Muscle layer of duodenum (tissue), 2 donors: ENCODE measurements around the gene MFNG.

ENCODE experiments used
- H3K27ac ChIP-seq: one replicate; pipeline ENCODE4 v1.7.0; 2013; ENCODE audit warnings: mild to moderate bottlenecking, low read length
- H3K27me3 ChIP-seq: one replicate; pipeline ENCODE4 v1.7.0; 2013; ENCODE audit warnings: low read depth, mild to moderate bottlenecking, control low read depth, low read length
- H3K36me3 ChIP-seq, 2 donors: one replicate each; pipeline ENCODE4 v1.7.0; 2013; ENCODE audit warnings: low read length in 2 of 2, control low read depth in 1 of 2, mild to moderate bottlenecking in 1 of 2; ENCODE audit not compliant: insufficient read depth in 2 of 2, control insufficient read depth in 1 of 2
- H3K4me1 ChIP-seq, 2 donors: one replicate each; pipeline ENCODE4 v1.7.0; 2013; ENCODE audit warnings: low read length in 2 of 2, mild to moderate bottlenecking in 2 of 2, control low read depth in 1 of 2, moderate library complexity in 1 of 2; ENCODE audit not compliant: insufficient read depth in 2 of 2, control insufficient read depth in 1 of 2
- H3K4me3 ChIP-seq, 2 donors: one replicate each; pipeline ENCODE4 v1.7.0; 2013; ENCODE audit warnings: low read length in 2 of 2, low read depth in 1 of 2, mild to moderate bottlenecking in 1 of 2
- H3K9me3 ChIP-seq, 2 donors: one replicate each; pipeline ENCODE4 v1.7.0; 2013; ENCODE audit warnings: low read length in 2 of 2, control low read depth in 1 of 2, mild to moderate bottlenecking in 1 of 2; ENCODE audit not compliant: control insufficient read depth in 1 of 2
- donor health status: healthy.

Gene MFNG

DNA sequence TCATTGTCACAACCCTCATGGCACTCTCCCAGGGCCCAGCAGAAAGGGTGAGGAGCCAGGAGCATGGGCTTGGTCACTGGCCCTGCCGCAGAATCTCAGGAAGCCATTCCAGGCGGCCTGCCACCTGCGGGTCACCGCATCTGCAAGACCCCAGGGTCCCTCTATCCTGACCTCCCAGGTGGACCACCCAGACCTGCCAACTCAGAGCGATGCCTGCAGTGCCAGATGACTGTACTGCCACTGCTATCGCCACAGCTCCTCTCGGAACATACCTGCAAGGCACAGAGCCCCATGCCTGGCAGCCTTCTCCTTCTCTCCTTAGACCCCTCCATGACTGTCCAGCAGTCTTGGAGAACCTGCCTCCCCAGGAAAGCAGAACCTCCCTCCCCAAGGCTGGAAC, 32.5 kb downstream of the MFNG start:
- peaks cover 4% of the 10 kb centered on the region for H3K27me3 ChIP-seq
- H3K36me3 ChIP-seq = no peaks in the 10 kb centered on the region
- no peak overlapping the region for H3K27ac ChIP-seq

DNA sequence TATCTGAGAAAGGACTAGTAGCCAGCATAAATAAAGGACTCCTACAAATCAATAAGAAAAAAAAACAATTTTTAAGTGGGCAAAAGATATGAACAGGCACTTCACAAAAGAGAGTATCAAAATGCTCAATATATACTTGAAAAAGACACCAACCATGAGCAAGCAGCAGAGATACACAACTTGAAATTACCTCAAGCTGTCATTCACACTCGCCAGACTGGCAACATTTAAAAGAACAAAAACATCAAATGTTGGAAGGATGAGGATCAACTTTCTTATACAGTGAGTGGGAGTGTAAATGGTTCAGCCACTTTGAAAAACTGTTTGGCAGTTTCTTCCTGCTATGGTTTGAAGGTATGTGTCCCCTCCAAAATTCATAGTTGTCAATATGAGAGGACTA, 35.0 kb downstream of the MFNG start:
- H3K27me3 ChIP-seq = peaks cover 4% of the 10 kb centered on the region
- H3K36me3 ChIP-seq = no peaks in the 10 kb centered on the region
- peaks cover 0 to 3% of the 10 kb centered on the region in 2 donors for H3K4me1 ChIP-seq
- no peak overlapping the region for H3K4me3 ChIP-seq
- no peak overlapping the region for H3K27ac ChIP-seq
- H3K9me3 ChIP-seq = peaks cover 0 to 5% of the 10 kb centered on the region in 2 donors

More for the DNA sequence above, 32.5 kb downstream of the MFNG start:
- H3K4me1 ChIP-seq = peaks cover 0 to 3% of the 10 kb centered on the region in 2 donors
- H3K4me3 ChIP-seq = no peak overlapping the region
- H3K9me3 ChIP-seq = peaks cover 0 to 5% of the 10 kb centered on the region in 2 donors

- Histone ChIP-seq H3K4me1 (no peaks in the 10 kb centered on the region), H3K4me3 (no peak overlapping the region), H3K9me3 (peaks cover 0 to 5% of the 10 kb centered on the region in 2 donors), H3K27me3 (peaks cover 4% of the 10 kb centered on the region), H3K36me3 (no peaks in the 10 kb centered on the region), H3K27ac (no peak overlapping the region)
These were observed 36.7 kb downstream of the MFNG start for GRCh38 chr22:37449331-37450001.

GRCh38 chr22:37448516-37449127, 37.6 kb downstream of the MFNG start:
- no peaks in the 10 kb centered on the region for H3K36me3 ChIP-seq
- H3K4me1 ChIP-seq = no peaks in the 10 kb centered on the region
- H3K27me3 ChIP-seq = peaks cover 4% of the 10 kb centered on the region
- H3K4me3 ChIP-seq = no peak overlapping the region
- no peak overlapping the region for H3K27ac ChIP-seq
- H3K9me3 ChIP-seq = peaks cover 0 to 5% of the 10 kb centered on the region in 2 donors

DNA sequence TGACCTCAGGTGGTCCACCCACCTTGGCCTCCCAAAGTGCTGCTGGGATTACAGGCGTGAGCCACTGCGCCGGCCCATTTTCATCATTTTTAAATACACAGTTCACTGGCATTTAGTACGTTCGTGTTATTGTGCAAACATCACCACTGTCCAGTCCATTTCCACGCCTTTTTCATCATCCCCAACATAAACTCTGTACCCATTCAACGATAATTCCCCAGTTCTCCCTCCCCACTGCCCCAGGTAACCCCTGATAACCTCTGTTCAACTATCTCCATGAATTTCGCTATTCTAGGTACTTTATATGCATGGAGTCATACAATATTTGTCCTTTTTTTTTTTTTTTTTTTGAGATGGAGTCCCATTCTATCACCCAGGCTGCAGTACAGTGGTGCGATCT, 40.7 kb downstream of the MFNG start:
- Histone ChIP-seq H3K4me1 (no peaks in the 10 kb centered on the region), H3K27ac (no peak overlapping the region), H3K36me3 (no peaks in the 10 kb centered on the region), H3K27me3 (peaks cover 4% of the 10 kb centered on the region), H3K9me3 (peaks cover 6 to 9% of the 10 kb centered on the region in 2 donors), H3K4me3 (no peak overlapping the region)

DNA sequence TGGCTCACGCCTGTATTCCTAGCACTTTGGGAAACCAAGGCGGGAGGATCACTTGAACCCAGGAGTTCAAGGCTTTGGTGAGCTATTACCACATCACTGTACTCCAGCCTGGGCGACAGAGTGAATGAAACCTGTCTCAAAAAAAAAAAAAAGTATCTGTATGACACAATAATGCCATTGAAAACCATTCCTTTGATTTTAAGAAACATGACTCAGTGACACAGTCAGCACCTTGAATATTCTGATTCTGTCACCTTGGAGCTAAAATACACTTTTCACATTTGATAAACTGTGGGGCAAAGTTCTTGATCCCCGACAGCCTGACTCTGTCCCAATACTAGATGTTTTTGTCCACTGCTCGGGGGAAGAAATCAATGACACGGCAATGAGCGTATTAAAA, 42.2 kb downstream of the MFNG start:
- H3K4me3 ChIP-seq = no peak overlapping the region
- no peak overlapping the region for H3K27ac ChIP-seq
- no peaks in the 10 kb centered on the region for H3K4me1 ChIP-seq
- no peaks in the 10 kb centered on the region for H3K36me3 ChIP-seq
- no peaks in the 10 kb centered on the region for H3K27me3 ChIP-seq
- peaks cover 9 to 11% of the 10 kb centered on the region in 2 donors for H3K9me3 ChIP-seq

DNA sequence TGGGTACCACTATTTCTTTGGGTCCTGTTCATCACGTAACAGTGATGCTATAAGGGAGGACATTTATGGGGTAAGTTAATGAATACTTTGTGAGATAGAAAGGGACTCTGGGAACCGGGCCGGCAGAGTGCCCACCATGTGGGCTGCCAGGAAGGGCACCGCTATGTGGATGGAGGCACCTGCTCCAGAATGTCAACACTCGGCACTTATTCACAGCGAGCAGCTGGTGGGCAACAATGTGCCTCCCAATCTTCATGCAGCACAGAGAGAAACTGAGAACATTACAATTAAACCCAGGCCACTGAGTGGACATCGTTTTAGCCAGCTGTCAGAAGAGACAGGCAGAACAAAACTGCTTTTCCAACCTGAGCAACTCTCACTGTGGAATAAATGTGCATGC, 43.1 kb downstream of the MFNG start:
- Histone ChIP-seq H3K9me3 (peaks cover 9 to 11% of the 10 kb centered on the region in 2 donors), H3K36me3 (no peaks in the 10 kb centered on the region), H3K4me1 (no peaks in the 10 kb centered on the region), H3K27me3 (no peaks in the 10 kb centered on the region), H3K27ac (no peak overlapping the region), H3K4me3 (no peak overlapping the region)

GRCh38 chr22:37442537-37442936, 43.6 kb downstream of the MFNG start:
- H3K9me3 ChIP-seq = peaks cover 9 to 11% of the 10 kb centered on the region in 2 donors
- no peak overlapping the region for H3K27ac ChIP-seq
- no peaks in the 10 kb centered on the region for H3K36me3 ChIP-seq
- H3K4me3 ChIP-seq = no peak overlapping the region
- H3K27me3 ChIP-seq = no peaks in the 10 kb centered on the region
- no peaks in the 10 kb centered on the region for H3K4me1 ChIP-seq

DNA sequence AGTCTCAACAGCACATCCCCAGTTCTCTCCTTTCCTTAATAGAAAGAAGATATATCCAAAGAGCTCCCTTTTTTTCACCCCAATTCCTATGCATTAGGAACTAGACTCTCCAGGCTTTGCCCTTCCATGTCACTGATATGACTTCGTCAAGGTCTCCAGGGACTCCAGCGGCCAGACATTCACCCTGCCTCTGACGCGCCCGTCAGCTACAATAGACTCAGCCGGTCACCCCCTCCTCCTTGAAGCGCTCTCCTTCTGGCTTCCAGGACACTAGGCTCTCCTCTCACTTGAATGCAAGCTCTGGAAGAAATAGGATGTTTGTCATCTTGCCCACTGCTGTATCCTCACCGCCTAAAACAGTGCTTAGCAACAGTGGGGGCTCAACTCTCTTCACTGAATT, 44.0 kb downstream of the MFNG start:
- no peak overlapping the region for H3K27ac ChIP-seq
- H3K27me3 ChIP-seq = no peaks in the 10 kb centered on the region
- H3K4me1 ChIP-seq = no peaks in the 10 kb centered on the region
- H3K4me3 ChIP-seq = no peak overlapping the region
- no peaks in the 10 kb centered on the region for H3K36me3 ChIP-seq
- H3K9me3 ChIP-seq = peaks cover 9 to 11% of the 10 kb centered on the region in 2 donors

GRCh38 chr22:37440875-37441274, 45.3 kb downstream of the MFNG start:
- no peak overlapping the region for H3K27ac ChIP-seq
- no peaks in the 10 kb centered on the region for H3K36me3 ChIP-seq
- H3K9me3 ChIP-seq = peaks cover 9 to 11% of the 10 kb centered on the region in 2 donors
- H3K27me3 ChIP-seq = no peaks in the 10 kb centered on the region
- no peaks in the 10 kb centered on the region for H3K4me1 ChIP-seq
- H3K4me3 ChIP-seq = no peak overlapping the region

- H3K27me3 ChIP-seq = no peaks in the 10 kb centered on the region
- no peaks in the 10 kb centered on the region for H3K36me3 ChIP-seq
- no peaks in the 10 kb centered on the region for H3K4me1 ChIP-seq
- H3K4me3 ChIP-seq = no peak overlapping the region
- H3K27ac ChIP-seq = no peak overlapping the region
- H3K9me3 ChIP-seq = peaks cover 9 to 11% of the 10 kb centered on the region in 2 donors
These were observed 46.8 kb downstream of the MFNG start for GRCh38 chr22:37439347-37439746.
